Uterus (tissue), 4 donors: ENCODE results near the gene CGB1. TPM values are rescaled to one million over a fixed set of nuclear protein-coding genes. Genes with fewer than 3 reads are reported as not detected.
"Not testable (repeated sequence)": the region's sequence is repeated elsewhere in the genome, so short reads cannot be mapped to it uniquely, and the experiment has no call there.

Experiments
- DNase-seq, 2 donors: peaks; one replicate each; pipeline ENCODE4 v3.0.0-alpha.2; 2019 to 2020
- H3K27ac ChIP-seq, 2 donors: fragments of 200-600 bp; sonication (generic); 1 replicate in 1 of 2; 2 replicates in 1 of 2; pipeline ENCODE4 v1.5.1; 2016 to 2018
- H3K27me3 ChIP-seq, 2 donors: fragments of 200-600 bp; sonication (generic); one replicate each; pipeline ENCODE4 v1.5.1; 2018 to 2019; ENCODE audit warnings: control low read depth in 1 of 2
- H3K36me3 ChIP-seq, 2 donors: fragments of 200-600 bp; sonication (generic); one replicate each; pipeline ENCODE4 v1.5.1; 2019; ENCODE audit warnings: control low read depth in 1 of 2
- H3K4me1 ChIP-seq, 2 donors: fragments of 200-600 bp; sonication (generic); one replicate each; pipeline ENCODE4 v1.5.1; 2018 to 2019; ENCODE audit warnings: control low read depth in 1 of 2
- H3K4me3 ChIP-seq, 2 donors: fragments of 200-600 bp; sonication (generic); 1 replicate in 1 of 2; 2 replicates in 1 of 2; pipeline ENCODE4 v1.5.1; 2018 to 2019; ENCODE audit warnings: mild to moderate bottlenecking in 1 of 2
- H3K9me3 ChIP-seq, 2 donors: fragments of 200-600 bp; sonication (generic); one replicate each; pipeline ENCODE4 v1.5.1; 2019; ENCODE audit warnings: control low read depth in 1 of 2
- CTCF ChIP-seq, 4 experiments: fragments of 200-600 bp in 2 of 4; fragments of 450-650 bp in 2 of 4; sonication (generic) in 2 of 4; IDR thresholded peaks; one replicate each; pipeline ENCODE4 v1.5.1; 2016 to 2019; ENCODE audit warnings: antibody characterized with exemption in 4 of 4, mild to moderate bottlenecking in 2 of 4, moderate library complexity in 1 of 4
- POLR2A ChIP-seq, 2 donors: fragments of 450-650 bp; IDR thresholded peaks; one replicate each; pipeline ENCODE4 v1.6.1; 2016; ENCODE audit warnings: antibody characterized with exemption in 2 of 2, mild to moderate bottlenecking in 1 of 2, moderate library complexity in 1 of 2
- intact Hi-C: fragments of 100-400 bp; cut with DNase I; formaldehyde crosslinking; loops from one replicate; pipeline ENCODE4 v1.15.1; 2023; ENCODE audit warnings: low total_unique reads
- total RNA-seq, 4 donors: library from RNA; depleted of rRNA in 3 of 4; stranded (reverse); fragments of >200 nt in 3 of 4; gene quantifications; one replicate each; pipeline versions ENCODE4 v1.1.0 to v1.2.4, GENCODE V29; 2014 to 2023
- donor health status: DM: yes; HTN: yes; CAD: no.

The CGB1 gene
- not detected for total RNA-seq

GRCh38 chr19:49036815-49037214, at the start of gene CGB1:
Gene CGB1 (minus strand): TSS chr19:49036895. CDS start chr19:49036711, 184 bp downstream.
- intact Hi-C loops, H3K4me1 ChIP-seq, H3K9me3 ChIP-seq, H3K36me3 ChIP-seq, H3K4me3 ChIP-seq, DNase-seq, H3K27ac ChIP-seq, H3K27me3 ChIP-seq: not testable (repeated sequence)

DNA sequence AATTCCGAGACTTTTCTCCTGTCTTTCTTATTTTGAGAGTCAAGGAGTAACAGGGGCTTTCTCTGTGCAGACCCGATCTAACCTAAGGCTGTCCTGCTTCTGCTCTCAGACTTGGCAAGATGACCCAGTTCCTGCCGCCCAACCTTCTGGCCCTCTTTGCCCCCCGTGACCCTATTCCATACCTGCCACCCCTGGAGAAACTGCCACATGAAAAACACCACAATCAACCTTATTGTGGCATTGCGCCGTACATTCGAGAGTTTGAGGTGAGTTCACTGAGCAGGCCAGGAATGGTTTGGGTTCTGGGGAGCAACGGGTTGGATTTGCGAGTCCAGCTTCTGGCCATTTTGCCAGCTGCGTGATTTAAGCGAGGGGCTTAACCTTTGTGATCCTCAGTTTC, 49.6 kb upstream of the CGB1 start:
- Histone ChIP-seq H3K4me1 (peaks cover 0 to 19% of the 10 kb centered on the region in 2 donors), H3K4me3 (peak overlapping the region; percentile 93 to 94), H3K27ac (peak overlapping the region; percentile 81 to 87), H3K27me3 (no peaks in the 10 kb centered on the region), H3K9me3 (no peaks in the 10 kb centered on the region), H3K36me3 (no peaks in the 10 kb centered on the region)
- intact Hi-C loops = no loop called here
- DNase-seq = no peak
- TF ChIP-seq POLR2A (IDR thresholded peaks at IDR 0.05) = no peak
- no peak for TF ChIP-seq CTCF (IDR thresholded peaks at IDR 0.05)

- DNase-seq = no peak
- intact Hi-C loops = no loop called here
- Histone ChIP-seq H3K27me3 (no peaks in the 10 kb centered on the region), H3K27ac (peak overlapping the region; percentile 81 to 87), H3K36me3 (no peaks in the 10 kb centered on the region), H3K4me1 (peaks cover 0 to 19% of the 10 kb centered on the region in 2 donors), H3K4me3 (peak overlapping the region; percentile 93 to 94), H3K9me3 (no peaks in the 10 kb centered on the region)
- TF ChIP-seq POLR2A (IDR thresholded peaks at IDR 0.05) = no peak
- TF ChIP-seq CTCF (IDR thresholded peaks at IDR 0.05) = no peak
These were observed 49.2 kb upstream of the CGB1 start for GRCh38 chr19:49085868-49086232.

DNA sequence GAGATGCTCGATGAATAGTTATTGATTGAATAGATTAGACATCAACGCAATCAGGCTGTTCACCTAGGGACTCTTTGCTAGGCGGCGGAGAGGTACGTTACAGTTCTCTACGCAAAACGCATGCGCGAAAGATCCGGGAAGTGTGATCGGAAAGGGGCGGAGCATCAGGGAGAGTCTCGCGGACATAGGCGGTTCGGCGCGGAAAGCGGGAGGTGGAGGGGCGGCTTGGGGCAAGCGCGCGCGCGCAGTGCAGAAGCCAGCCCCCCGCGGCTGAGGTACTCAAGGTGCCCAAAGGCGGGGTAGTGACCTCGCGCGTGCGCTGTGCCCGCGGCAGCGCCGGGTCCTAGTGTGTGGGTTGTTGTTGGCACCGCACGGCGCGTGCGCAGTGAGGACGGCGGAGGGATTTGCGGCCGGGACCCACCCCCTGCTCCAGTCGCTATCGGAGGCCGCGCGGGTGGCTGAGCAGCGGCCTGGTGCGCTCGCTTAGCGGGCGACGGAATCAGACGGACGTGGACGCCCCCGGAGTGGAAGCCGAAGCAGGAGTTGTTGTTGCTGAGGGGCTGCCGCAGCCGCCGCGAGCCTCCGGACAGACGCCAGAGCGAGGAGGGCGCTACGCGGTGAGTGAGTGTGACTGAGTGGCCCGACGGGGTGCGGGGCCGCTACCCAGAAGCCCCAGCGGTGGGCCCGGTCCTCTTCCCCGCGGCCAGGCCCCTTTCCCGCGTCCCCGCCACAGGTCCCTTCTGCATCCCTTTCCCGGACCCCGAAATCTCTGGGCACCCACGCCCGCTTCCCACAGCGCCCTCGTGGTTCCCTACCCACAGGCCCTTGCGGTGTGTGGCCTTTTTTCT, 48.5 kb upstream of the CGB1 start, which contains the start of gene SNRNP70:
Gene SNRNP70, plus strand, starts transcription at position 432 of the 848 bp plus-strand sequence. CDS start 964 bp downstream, outside the sequence.
- no peaks in the 10 kb centered on the region for H3K9me3 ChIP-seq
- no peaks in the 10 kb centered on the region for H3K27me3 ChIP-seq
- peak; percentile 57 to 91 for TF ChIP-seq POLR2A (IDR thresholded peaks at IDR 0.05)
- TF ChIP-seq CTCF (IDR thresholded peaks at IDR 0.05) = peak in 3 of 4 experiments; percentile 14 to 33 (median 21)
- H3K27ac ChIP-seq = peak within 1 kb of the TSS; percentile 81 to 87
- peak within 1 kb of the TSS; percentile 93 to 94 for H3K4me3 ChIP-seq
- DNase-seq = peak; percentile 99
- intact Hi-C loops = no loop called here
- no peaks in the 10 kb centered on the region for H3K36me3 ChIP-seq
- H3K4me1 ChIP-seq = peaks cover 0 to 19% of the 10 kb centered on the region in 2 donors

GRCh38 chr19:49084206-49085019, 47.7 kb upstream of the CGB1 start:
- TF ChIP-seq CTCF (IDR thresholded peaks at IDR 0.05) (no peak), POLR2A (IDR thresholded peaks at IDR 0.05) (no peak)
- Histone ChIP-seq H3K36me3 (no peaks in the 10 kb centered on the region), H3K27ac (peak overlapping the region; percentile 81 to 87), H3K9me3 (no peaks in the 10 kb centered on the region), H3K27me3 (no peaks in the 10 kb centered on the region), H3K4me3 (peak overlapping the region; percentile 93 to 94), H3K4me1 (peaks cover 0 to 19% of the 10 kb centered on the region in 2 donors)
- intact Hi-C loops = no loop called here
- no peak for DNase-seq
